C4-2B (cell line): Measurements from ENCODE around the gene BLOC1S6.

ENCODE experiments used
- H3K27ac ChIP-seq: fragments of 450-650 bp; 2 replicates; pipeline ENCODE4 v1.5.1; 2017
- CTCF ChIP-seq: fragments of 450-650 bp; conservative IDR thresholded peaks from 2 replicates; pipeline ENCODE4 v1.5.1; 2017; ENCODE audit warnings: mild to moderate bottlenecking
- ZFX ChIP-seq: fragments of 450-650 bp; IDR thresholded peaks from 2 replicates; pipeline ENCODE4 v1.6.1; 2017

BLOC1S6 gene

GRCh38 chr15:45548753-45549520 lies 38.2 kb upstream of the BLOC1S6 start:
- TF ChIP-seq CTCF (no peak), ZFX (no peak)
- H3K27ac ChIP-seq: no peak overlapping the region

GRCh38 chr15:45549541-45550220 lies 37.5 kb upstream of the BLOC1S6 start:
- no peak overlapping the region for H3K27ac ChIP-seq
- TF ChIP-seq ZFX (no peak), CTCF (no peak)

GRCh38 chr15:45550436-45550835 lies 36.7 kb upstream of the BLOC1S6 start:
- no peak for TF ChIP-seq CTCF
- no peak for TF ChIP-seq ZFX
- no peak overlapping the region for H3K27ac ChIP-seq

GRCh38 chr15:45551676-45552075 lies 35.5 kb upstream of the BLOC1S6 start:
- no peak for TF ChIP-seq CTCF
- no peak for TF ChIP-seq ZFX
- H3K27ac ChIP-seq: no peak overlapping the region

DNA sequence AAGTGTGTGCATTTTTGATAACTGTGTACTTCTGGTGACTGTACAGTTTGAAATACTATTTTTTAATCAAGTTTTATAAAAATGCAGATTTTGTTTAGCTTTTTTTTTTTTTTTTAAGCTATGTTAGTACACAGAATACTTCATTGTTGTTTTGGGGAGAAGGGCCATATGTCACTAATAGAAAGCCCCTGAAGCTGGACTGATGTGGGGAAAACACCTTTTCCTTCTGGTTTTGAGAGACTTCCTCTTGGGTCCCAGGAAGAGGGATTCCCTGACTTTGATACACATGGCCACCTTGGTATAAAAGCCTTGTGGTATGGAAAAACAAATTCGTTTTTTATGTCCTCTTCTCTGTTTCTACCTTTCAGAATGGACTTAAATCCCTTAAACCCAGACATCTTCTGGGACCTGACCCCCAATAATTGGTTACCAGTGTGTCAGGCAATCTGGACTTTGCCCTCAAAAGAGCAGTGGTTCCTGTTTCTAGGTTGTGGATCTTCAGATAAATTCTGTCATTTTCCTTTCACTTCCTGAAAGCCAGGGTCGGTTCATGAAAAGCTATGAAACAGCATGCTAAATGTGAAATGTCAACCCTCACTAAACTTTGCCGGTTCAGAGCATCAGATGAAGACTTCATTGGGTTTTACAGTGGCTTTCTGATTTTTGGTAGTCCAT lies 31.1 kb upstream of the BLOC1S6 start:
- TF ChIP-seq CTCF: no peak
- no peak for TF ChIP-seq ZFX
- H3K27ac ChIP-seq: no peak overlapping the region

- H3K27ac ChIP-seq: no peak overlapping the region
- TF ChIP-seq ZFX: no peak
- TF ChIP-seq CTCF: no peak
Observed at GRCh38 chr15:45572617-45573016, 14.6 kb upstream of the BLOC1S6 start.
